Measurements from ENCODE around the gene LCN15. TPM values are rescaled to one million over a fixed set of nuclear protein-coding genes. Genes with fewer than 3 reads are reported as not detected.
"Not testable (repeated sequence)": the region's sequence is repeated elsewhere in the genome, so short reads cannot be mapped to it uniquely, and the experiment has no call there.

The LCN15 gene
- total and polyA plus RNA-seq, 8 donors, result 0.06 to 0.18 (median 0.07) TPM; not detected in 3

DNA sequence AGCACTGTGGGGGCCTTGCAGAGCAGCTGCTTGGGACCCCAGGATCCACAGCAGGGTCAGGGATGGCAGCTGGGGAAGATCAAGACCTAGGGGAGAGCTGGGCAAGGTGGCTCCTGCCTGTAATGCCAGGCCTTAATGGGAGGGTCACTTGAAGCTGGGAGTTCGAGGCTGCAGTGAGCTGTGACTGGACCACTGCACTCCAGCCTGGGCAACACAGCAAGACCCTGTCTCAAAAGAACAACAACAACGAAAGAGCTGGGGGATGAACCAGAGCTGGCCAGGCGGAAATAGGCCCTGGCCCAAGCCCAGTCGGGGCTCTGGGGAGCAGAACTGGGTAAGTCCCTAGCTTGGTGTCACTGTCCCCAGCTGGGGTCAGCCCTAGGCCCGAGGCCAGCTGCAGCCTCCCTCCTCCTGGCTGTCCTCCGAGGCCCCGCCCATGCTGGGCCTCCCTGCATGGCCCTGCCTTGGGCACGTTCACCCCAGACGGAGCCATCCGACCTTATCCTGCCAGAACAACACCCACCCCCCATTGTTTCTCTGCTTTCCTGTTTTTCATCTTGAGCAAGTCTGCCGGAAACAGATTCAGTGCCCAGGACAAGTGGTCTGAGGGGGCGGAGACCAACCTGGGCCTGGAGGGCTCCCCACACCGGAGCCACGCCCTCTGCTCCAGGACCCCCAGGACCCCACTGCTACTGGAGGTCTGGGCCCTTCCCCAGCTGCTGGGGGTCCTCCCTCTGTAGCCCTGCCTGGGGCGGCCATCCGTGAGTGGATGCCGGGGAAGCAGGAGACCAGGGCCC is 50.0 kb downstream of the LCN15 start:
- Histone ChIP-seq H3K27me3 (peaks cover 0 to 61% of the 10 kb centered on the region in 2 donors), H3K9me3 (no peaks in the 10 kb centered on the region), H3K27ac (peak overlapping the region; percentile 70 to 80), H3K4me3 (no peak overlapping the region), H3K4me1 (peaks cover 8 to 60% of the 10 kb centered on the region in 2 donors), H3K36me3 (no peaks in the 10 kb centered on the region)
- intact Hi-C loops (cut with DNase I), result no loop called here
- TF ChIP-seq, protein P1, sequence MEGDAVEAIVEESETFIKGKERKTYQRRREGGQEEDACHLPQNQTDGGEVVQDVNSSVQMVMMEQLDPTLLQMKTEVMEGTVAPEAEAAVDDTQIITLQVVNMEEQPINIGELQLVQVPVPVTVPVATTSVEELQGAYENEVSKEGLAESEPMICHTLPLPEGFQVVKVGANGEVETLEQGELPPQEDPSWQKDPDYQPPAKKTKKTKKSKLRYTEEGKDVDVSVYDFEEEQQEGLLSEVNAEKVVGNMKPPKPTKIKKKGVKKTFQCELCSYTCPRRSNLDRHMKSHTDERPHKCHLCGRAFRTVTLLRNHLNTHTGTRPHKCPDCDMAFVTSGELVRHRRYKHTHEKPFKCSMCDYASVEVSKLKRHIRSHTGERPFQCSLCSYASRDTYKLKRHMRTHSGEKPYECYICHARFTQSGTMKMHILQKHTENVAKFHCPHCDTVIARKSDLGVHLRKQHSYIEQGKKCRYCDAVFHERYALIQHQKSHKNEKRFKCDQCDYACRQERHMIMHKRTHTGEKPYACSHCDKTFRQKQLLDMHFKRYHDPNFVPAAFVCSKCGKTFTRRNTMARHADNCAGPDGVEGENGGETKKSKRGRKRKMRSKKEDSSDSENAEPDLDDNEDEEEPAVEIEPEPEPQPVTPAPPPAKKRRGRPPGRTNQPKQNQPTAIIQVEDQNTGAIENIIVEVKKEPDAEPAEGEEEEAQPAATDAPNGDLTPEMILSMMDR (IDR thresholded peaks at IDR 0.05), result no peak
- ATAC-seq, result no peak
- peak in 2 of 4 donors; percentile 63 to 80 for DNase-seq

DNA sequence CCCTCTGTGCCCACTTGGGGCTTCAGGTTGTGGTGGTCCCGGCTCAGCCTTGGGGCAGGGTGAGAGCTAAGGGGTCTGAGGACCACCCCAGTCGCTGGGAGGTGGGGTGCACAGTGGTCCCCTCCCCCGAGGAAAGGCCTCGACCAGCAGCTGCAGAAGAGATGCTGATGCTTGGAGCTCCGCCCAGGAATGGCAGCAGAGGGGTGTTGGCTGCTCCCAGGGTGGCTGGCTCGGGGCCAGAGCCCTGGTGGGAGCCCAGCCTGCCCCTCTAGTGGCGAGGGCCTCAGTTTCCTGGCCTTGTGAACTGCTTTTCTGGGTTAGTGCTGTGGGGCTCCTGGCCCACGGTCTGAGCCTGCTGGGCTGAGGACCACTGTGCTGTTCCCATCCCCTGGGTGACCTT is 50.8 kb downstream of the LCN15 start:
- peaks cover 0 to 58% of the 10 kb centered on the region in 2 donors for H3K27me3 ChIP-seq
- no peaks in the 10 kb centered on the region for H3K36me3 ChIP-seq
- TF ChIP-seq, protein P1 (IDR thresholded peaks at IDR 0.05), result no peak
- peaks cover 6 to 52% of the 10 kb centered on the region in 2 donors for H3K4me1 ChIP-seq
- DNase-seq (no peak), ATAC-seq (no peak)
- H3K4me3 ChIP-seq, result peak overlapping the region in 1 of 2 donors; percentile 43
- intact Hi-C loops (cut with DNase I), result no loop called here
- peak overlapping the region; percentile 48 to 70 for H3K27ac ChIP-seq
- no peaks in the 10 kb centered on the region for H3K9me3 ChIP-seq

DNA sequence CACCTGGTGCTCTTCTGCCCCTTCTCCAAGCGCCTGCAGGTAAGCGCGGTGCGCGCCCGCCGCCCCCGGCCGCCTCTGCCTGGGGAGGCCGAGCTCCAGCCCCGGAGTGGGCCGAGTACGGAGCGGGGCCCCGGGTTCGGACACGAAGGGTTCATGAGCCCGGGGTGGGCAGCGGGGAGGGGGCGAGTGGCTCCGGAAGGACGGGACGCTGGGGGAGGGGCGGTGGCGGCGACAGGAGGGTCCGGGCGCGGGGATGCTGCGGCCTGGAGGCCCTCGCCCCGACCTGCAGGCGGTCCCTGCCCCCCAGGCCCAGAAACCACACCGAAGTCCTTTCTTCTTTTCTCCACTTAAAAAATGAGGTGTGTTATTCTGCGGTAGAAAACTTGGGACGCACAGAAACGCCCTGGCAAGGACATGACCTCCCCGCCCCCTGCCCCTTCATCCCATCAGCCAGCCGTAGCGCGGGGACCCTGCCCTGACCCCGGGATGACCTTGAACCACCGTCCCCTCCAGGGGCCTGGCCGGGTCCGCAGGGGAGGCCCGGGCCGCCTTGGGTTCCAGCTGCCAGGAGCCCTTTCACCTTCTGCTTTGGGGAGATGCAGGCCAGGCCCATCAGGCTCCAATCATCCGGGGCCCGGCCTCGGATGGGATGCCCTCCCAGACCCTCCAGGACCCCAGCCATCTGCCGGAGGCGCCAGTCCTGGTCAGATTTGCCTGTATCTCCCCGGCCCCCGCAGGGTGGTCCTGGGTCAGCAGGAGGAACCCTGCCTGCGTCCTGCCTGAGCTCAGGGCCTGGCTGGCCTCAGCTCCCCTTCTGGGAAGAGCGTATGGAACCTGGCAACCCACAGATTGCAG is 51.4 kb downstream of the LCN15 start:
- Histone ChIP-seq H3K27ac (peak overlapping the region; percentile 7 to 48), H3K27me3 (peaks cover 0 to 54% of the 10 kb centered on the region in 2 donors), H3K4me3 (peak overlapping the region; percentile 33 to 43), H3K36me3 (no peaks in the 10 kb centered on the region), H3K4me1 (peaks cover 6 to 50% of the 10 kb centered on the region in 2 donors), H3K9me3 (no peaks in the 10 kb centered on the region)
- no peak for ATAC-seq
- intact Hi-C loops (cut with DNase I), result no loop called here
- TF ChIP-seq, protein P1 (IDR thresholded peaks at IDR 0.05), result no peak
- peak in 1 of 4 donors; percentile 80 for DNase-seq

DNA sequence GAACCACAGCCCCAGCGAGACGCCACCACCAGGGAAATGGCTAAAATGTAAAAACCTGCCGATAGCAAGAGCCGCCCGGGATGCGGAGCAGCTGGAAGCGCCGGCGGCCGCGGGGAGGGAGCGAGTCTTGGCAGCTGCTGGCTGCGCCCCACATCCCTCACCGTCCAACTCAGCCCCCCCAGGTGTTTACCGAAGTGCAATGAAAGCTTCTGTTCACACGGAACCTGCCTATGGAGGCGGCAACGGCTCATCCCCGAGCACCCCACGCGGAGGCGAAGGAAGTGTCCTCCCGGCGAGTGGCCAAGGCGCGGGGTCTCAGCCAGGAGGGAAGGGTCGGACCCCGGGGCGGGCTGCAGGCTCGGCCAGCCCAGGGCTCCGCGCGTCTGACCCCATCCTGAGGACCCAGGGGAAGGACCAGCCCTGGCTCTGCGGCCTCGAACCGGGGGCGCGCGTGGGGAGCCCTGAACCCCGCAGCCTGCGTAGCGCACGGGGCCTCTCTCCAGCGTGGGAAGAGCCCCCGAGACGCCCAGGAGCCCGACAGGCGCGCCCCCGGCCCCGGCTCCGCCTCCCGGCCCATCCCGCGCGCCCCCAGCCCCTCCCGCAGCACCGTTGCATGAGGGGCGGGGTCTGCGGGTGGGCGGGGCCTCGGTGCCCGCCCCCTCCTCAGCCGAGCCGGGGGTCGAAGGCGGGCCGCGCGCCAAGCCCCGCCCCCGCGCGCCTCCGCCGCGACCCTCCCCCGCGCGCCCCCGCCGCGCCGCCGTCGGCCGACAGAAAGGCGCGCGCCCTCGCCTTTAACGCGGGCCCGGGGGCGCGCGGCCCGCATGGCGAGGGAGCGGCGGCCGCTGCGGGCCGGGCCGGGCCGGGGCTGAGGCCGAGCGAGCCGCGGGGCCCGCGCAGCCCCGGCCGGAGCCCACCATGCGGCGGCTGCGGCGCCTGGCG is 52.3 kb downstream of the LCN15 start, which contains the start of gene DIPK1B:
DIPK1B (plus strand) TSS at position 822 of the 939 bp plus-strand sequence; CDS start at position 916, 94 bp downstream.
- peak; percentile 27 for ATAC-seq
- no peaks in the 10 kb centered on the region for H3K36me3 ChIP-seq
- peak within 1 kb of the TSS; percentile 7 to 48 for H3K27ac ChIP-seq
- peaks cover 6 to 50% of the 10 kb centered on the region in 2 donors for H3K4me1 ChIP-seq
- no peaks in the 10 kb centered on the region for H3K9me3 ChIP-seq
- peak within 1 kb of the TSS; percentile 33 to 43 for H3K4me3 ChIP-seq
- peaks cover 0 to 50% of the 10 kb centered on the region in 2 donors for H3K27me3 ChIP-seq
- TF ChIP-seq, protein P1 (IDR thresholded peaks at IDR 0.05), result no peak
- intact Hi-C loops (cut with DNase I), result no loop called here
- DNase-seq, result peak in 3 of 4 donors; percentile 59 to 75 (median 68)

DNA sequence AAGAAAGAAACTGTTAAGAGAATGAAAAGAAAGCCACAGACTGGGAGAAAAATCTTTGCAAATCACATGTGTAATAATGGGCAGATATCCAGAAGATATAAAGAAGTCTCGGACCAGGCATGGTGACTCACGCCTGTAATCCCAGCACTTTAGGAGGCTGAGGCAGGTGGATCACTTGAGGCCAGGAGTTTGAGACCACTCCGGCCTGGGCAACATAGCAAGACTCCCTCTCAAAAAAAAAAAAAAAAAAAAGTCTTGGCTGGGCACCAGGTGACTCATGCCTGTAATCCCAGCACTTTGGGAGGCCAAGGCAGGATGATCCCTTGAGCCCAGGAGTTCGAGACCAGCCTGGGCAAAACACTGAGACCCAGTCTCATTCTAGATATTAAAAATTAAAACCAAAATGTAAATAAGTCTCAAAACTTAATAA is 53.1 kb downstream of the LCN15 start:
- DNase-seq; H3K4me3 ChIP-seq; H3K9me3 ChIP-seq; intact Hi-C loops (cut with DNase I); H3K36me3 ChIP-seq: not testable (repeated sequence)
- peaks cover 0 to 50% of the 10 kb centered on the region in 2 donors for H3K27me3 ChIP-seq
- peak overlapping the region in 1 of 2 donors; percentile 5 for H3K27ac ChIP-seq
- peaks cover 6 to 45% of the 10 kb centered on the region in 2 donors for H3K4me1 ChIP-seq
- ATAC-seq, result peak; percentile 8

Measured in left lung (tissue), 10 donors.